GM21825 (cell line): ENCODE measurements around the gene SHANK3.
"Not testable (repeated sequence)": the region's sequence is repeated elsewhere in the genome, so short reads cannot be mapped to it uniquely, and the experiment has no call there.

ENCODE experiments used
- ATAC-seq: cut with Tn5 transposase; IDR thresholded peaks from one replicate; pipeline ENCODE4 v1.9.1; 2021; ENCODE audit warnings: mild to moderate bottlenecking, moderate library complexity; ENCODE audit not compliant: unreplicated experiment

SHANK3 gene

GRCh38 chr22:50653256-50653655, 19.4 kb upstream of the SHANK3 start:
- no peak for ATAC-seq

GRCh38 chr22:50654664-50655063, 18.0 kb upstream of the SHANK3 start:
- not testable (repeated sequence) for ATAC-seq

- ATAC-seq, result no peak
Observed at GRCh38 chr22:50656122-50657070, 16.2 kb upstream of the SHANK3 start.

GRCh38 chr22:50657925-50658324, 14.7 kb upstream of the SHANK3 start:
- ATAC-seq, result no peak

- not testable (repeated sequence) for ATAC-seq
Observed at GRCh38 chr22:50659711-50660110, 12.9 kb upstream of the SHANK3 start.

- ATAC-seq, result no peak
Observed at GRCh38 chr22:50660306-50660705, 12.3 kb upstream of the SHANK3 start.

GRCh38 chr22:50665212-50665611, 7.4 kb upstream of the SHANK3 start:
- ATAC-seq, result no peak

- ATAC-seq, result no peak
Observed at GRCh38 chr22:50665738-50666137, 6.9 kb upstream of the SHANK3 start.

- ATAC-seq, result no peak
Observed at GRCh38 chr22:50670513-50670912, 2.1 kb upstream of the SHANK3 start.

- no peak for ATAC-seq
Observed at GRCh38 chr22:50670914-50671538, 1.6 kb upstream of the SHANK3 start.

GRCh38 chr22:50671641-50672040, 982 bp upstream of the SHANK3 start:
- ATAC-seq, result no peak

- no peak for ATAC-seq
Observed at GRCh38 chr22:50672041-50672440, 582 bp upstream of the SHANK3 start.

- ATAC-seq, result no peak
Observed at GRCh38 chr22:50673231-50674129, 857 bp downstream of the SHANK3 start.

- ATAC-seq, result no peak
Observed at GRCh38 chr22:50674130-50674500, 1.5 kb downstream of the SHANK3 start.

- ATAC-seq, result no peak
Observed at GRCh38 chr22:50674606-50675552, 2.3 kb downstream of the SHANK3 start.

- no peak for ATAC-seq
Observed at GRCh38 chr22:50675553-50676179, 3.0 kb downstream of the SHANK3 start.

GRCh38 chr22:50676180-50676636, 3.6 kb downstream of the SHANK3 start:
- ATAC-seq, result no peak

- no peak for ATAC-seq
Observed at GRCh38 chr22:50676661-50677492, 4.3 kb downstream of the SHANK3 start.
